NAMALWA (cell line): Measurements from ENCODE around the gene RRP15.
A peak's percentile ranks its signal among the peaks of the same experiment; 100 is the strongest.
"Not testable (repeated sequence)": the region's sequence is repeated elsewhere in the genome, so short reads cannot be mapped to it uniquely, and the experiment has no call there.

Experiments
- DNase-seq: peaks from one replicate; pipeline ENCODE4 v3.0.0-alpha.2; 2015; ENCODE audit warnings: low spot score

RRP15 gene

GRCh38 chr1:218297461-218297860 is 12.4 kb downstream of the RRP15 start:
- no peak for DNase-seq

- DNase-seq, result no peak
Observed at GRCh38 chr1:218297867-218298266, 12.8 kb downstream of the RRP15 start.

- no peak for DNase-seq
Observed at GRCh38 chr1:218298398-218298797, 13.3 kb downstream of the RRP15 start.

DNA sequence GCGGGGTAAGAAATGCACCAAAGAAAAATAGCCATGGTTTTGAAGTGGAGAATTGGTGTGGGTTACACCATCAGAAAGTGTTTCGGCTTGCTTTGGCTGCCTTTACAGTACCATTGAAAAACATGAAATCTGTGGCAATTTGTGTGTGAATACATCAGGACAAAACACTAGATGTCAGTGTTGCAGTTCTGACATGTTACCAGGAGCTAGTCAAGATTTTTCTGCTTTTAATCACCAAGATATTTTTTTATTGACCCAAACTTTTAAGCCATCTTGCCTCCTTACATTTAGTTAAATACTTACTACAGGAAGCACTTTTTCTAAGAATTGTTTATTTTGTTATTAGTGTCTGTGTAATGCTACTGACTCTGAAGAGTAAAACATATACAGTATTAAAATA is 14.3 kb downstream of the RRP15 start:
- peak; percentile 57 for DNase-seq

DNA sequence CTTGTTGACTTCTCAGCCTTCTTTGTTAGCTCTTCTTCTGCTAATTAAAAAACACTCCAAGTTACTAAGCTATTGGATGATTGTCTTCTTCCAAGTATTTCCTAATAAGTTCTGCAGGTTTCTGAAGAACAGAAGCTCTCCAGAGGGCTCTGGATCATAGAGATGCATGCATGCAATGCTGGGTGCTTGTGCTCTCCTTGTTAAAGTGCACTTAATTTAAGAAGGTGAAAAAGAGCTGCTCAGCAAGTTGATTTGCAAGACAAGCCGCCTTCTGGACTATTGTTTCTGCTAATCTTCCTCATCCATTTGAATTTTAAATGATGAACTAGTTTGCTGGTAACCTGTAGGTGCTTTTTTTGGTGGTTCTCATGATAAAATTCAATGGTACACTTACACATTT is 16.1 kb downstream of the RRP15 start:
- no peak for DNase-seq

GRCh38 chr1:218302155-218302554 is 17.1 kb downstream of the RRP15 start:
- DNase-seq, result no peak

- no peak for DNase-seq
Observed at GRCh38 chr1:218303176-218303879, 18.2 kb downstream of the RRP15 start.

DNA sequence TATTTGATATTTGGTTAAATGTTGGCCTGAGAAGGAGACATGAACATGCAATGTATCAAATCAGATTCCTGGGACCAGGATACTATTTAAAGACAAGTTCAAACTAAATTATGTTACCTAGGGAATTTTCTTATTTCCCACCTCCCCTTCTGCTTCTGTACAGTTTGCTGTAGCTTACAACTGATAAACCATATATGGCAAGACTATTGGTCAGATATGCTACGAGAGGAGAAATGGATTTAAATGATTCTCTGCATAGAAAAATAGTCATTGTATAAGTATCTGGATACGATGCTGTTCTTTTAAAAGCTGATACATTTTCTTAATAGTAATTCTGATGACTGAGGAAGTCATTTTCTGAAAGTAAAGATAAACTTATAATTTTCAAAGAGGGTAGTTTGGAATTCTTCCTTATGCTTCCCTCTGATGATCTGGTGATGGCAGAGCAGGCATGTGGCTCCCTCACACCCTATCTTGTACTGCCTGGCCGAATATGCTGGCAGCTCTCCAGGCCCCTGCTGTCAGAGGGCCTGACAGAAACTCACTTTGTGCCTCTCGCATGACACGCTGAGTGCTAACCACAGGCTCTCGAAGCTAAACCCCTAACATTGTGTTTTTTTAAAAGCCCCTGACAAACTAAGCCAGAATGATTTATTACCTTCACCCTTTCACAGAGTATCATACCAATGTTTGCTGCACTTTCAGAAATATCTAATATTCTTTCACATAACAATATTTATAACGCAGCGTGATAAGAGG is 19.4 kb downstream of the RRP15 start:
- no peak for DNase-seq

- DNase-seq, result no peak
Observed at GRCh38 chr1:218305472-218306064, 20.5 kb downstream of the RRP15 start.

- no peak for DNase-seq
Observed at GRCh38 chr1:218312509-218312908, 27.4 kb downstream of the RRP15 start.

DNA sequence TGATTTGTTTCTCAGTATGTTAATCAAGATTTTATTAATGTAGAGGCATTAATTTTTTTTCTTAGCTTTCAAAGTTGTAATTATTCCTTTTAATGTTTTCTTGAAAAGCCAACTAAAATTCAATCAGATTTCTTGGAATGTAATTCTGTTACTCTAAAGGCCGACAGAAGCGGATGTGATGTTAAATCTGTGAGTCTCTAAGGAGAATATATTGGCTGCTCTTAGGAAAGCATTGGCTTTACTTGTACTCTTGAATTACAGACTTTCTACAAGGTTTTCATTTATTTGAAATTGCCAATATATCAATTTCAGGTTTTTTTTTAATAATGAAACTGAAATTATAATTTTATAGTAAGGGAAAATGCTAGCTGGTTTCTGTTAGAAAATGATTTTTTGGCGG is 29.2 kb downstream of the RRP15 start:
- no peak for DNase-seq

DNA sequence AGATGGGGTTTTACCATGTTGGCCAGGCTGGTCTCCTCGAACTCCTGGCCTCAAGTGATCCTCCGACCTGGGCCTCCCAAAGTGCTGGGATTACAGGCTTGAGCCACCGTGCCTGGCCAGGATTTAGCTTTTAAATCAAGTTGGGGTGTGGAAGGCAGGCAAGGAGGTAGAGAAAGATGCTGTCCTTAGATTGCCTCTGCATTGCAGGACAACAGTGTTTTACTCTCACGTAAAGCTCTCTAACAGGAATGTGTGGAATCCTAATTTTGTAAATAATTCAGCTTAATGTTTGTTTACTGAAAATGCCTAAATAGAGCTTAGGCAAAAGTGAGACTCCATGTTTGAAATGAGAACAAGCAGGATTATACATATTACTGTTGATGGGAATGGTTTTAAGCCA is 30.5 kb downstream of the RRP15 start:
- DNase-seq, result no peak

- no peak for DNase-seq
Observed at GRCh38 chr1:218317061-218317460, 32.0 kb downstream of the RRP15 start.

DNA sequence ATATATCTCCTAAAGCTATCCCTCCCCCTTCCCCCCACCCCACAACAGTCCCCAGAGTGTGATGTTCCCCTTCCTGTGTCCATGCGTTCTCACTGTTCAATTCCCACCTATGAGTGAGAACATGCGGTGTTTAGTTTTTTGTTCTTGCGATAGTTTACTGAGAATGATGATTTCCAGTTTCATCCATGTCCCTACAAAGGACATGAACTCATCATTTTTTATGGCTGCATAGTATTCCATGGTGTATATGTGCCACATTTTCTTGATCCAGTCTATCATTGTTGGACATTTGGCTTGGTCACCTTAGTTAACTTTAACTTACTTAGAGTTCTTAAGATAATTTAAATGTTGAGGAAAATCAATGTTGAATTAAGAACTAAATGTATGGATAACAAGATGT is 35.1 kb downstream of the RRP15 start:
- not testable (repeated sequence) for DNase-seq

DNA sequence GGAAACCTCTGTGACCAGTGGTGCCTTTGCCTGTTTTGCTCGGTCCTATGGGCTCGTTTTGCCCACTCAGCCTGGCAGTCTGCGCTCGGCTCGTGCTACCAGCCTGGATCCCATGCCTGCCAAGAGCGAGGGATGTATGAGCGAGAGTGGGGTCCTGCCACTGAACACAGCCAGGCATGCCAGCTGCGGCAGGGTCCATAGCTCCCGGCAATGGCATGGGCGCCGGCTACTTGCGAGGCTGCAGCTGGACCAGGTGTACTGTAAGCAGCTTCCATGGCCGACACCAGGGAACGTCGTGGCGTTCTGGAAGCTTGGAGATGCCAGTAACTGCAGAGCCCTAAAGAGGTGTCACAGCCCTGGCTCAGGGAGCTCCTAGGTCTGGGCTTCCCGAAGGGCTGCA is 37.7 kb downstream of the RRP15 start:
- DNase-seq, result no peak

DNA sequence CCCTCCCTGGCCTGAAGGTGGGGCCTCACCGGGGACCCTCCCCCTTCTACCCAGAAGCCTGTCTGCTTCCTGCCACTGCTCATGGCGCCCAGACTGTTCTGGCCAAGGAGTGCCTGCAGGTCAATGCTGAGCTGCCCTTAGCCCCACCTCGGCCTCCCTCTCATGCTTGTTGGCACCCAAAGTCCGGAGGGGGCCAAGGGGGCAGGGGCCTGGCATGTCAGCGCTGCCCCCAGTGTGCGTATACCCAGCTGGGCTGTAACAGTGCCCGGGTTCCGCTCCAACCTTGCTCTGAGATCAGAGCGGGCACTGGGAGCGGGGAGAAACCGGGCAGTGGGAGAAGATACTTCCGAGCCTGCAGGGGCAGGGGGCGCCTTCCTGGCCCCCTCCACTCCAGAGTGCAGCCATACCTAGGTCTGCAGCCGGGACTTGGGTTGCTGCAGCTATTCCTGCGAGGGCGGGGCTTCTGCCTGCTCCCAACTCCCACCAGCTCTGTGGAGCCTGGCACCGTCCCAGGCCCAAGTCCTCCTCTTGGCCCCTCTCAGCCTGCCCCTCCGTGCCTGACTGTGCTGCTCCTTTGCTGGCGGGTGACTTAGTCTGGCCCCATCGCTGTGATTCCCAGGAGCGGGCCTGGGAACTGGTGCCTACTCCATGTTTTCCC is 38.6 kb downstream of the RRP15 start:
- no peak for DNase-seq

DNA sequence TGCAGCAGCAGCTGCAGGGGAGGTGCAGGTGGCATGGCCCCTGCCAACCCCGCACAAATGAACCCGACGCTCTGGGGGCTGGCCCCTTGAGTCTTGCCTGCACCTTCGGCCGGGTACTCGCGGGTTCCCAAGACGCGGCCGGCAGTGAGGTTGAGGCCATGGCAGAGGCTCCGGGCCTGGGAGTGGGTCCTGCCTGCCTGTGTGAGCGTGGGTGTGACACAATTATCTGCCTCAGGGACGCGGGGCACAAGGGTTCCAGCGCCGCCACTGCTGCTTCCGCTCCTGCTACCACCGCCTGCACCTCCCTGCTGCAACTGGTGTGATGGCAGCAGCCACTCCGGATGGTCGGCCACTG is 39.1 kb downstream of the RRP15 start:
- no peak for DNase-seq

DNA sequence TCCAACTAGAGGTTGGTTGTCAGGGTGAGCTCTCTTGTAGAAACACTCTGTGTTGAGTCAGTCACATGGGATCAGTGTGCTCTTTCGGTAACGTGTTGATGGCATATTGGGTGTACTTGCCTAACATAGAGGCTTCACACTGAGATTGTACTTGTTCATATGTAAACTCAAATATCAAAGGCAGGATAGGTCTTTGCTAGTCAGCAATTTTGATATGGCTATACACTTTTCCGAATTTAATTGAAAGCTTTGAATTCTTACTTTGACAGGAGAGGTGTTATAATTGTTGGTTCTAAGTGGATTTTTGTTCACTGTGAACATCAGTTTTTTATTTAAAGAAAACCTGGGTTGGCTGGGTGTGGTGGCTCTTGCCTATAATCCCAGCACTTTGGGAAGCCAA is 43.7 kb downstream of the RRP15 start:
- no peak for DNase-seq

- DNase-seq, result peak; percentile 67
Observed at GRCh38 chr1:218330043-218330623, 45.0 kb downstream of the RRP15 start.

GRCh38 chr1:218332416-218332815 is 47.3 kb downstream of the RRP15 start:
- no peak for DNase-seq

DNA sequence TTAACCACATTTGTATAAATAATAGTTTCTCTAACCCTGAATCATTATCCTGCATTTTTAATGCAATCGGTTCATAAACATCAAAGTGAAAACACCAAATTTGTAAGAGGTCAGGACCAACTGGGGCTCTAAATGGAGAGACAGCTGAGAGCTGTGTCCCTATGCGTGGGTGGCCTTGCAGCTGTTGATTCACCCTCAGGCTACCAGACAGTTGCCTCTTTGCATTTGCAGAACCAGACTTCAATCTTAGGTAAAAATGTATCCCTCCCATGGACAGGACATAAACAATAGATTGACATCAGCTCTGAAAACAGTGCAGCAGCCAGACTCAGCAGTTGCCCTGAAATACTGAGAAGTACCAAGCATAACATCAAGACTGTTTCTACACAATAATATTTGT is 51.2 kb downstream of the RRP15 start:
- no peak for DNase-seq

DNA sequence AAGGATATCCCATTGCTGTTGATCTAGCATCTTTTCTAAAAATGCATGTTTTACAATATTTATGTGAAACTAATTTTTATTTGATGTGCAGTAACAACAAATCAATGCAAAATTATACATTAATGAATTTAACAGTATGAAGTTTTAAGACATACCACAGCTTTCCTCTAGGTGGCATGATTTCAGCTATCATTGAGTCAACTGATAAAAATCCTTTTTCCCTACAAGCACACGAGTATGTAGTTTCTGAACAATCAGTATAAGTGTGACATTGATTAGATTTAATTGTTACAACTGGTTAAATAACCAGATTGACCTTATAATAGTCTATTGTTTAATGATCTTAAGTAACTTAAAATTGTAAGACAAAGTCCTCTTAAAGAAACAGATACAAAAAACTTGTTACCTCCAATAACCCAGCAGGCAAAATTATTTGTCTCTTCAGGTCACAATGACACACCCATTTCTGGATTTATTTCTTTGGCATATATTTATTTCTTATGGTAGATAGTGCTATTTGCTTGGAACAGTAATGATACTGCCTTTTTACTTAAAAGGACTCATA is 54.3 kb downstream of the RRP15 start:
- DNase-seq, result peak; percentile 63
